ENCODE measurements around the gene NAV2. TPM values are rescaled to one million over a fixed set of nuclear protein-coding genes. Genes with fewer than 3 reads are reported as not detected.

NAV2 gene
- total and polyA plus RNA-seq, 2 experiments from 2014 or later: 26.0 to 45.0 TPM

DNA sequence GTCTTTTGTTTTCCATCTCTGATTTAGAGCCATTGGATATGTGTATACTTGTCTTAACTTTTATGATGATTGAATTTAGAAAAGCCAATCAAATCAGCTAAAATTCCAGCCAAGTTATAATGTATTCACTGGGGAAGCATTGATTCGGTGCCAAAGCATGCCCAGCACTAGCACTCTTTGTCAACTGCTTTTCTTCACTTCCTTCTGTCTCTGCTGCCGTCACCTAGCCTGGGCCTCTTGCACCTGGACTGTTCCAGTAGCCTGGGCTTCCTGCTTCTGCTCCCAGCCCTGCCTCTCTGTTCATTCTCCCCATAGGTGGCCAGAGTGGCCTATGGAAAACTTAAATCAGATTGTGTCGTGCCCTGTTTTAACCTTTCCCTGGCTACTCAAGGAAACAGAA is 80.7 kb downstream of the NAV2 start:
- H3K36me3 Mint-ChIP-seq (ENCODE audit: low read depth): peaks cover 23% of the 10 kb centered on the region
- no peaks in the 10 kb centered on the region for H3K9me3 Mint-ChIP-seq
- H3K79me2 ChIP-seq (replicated peaks; ENCODE audit: insufficient read depth): peaks cover 86% of the 10 kb centered on the region
- H3K4me1 ChIP-seq (ENCODE audit: insufficient read depth): peaks cover 61% of the 10 kb centered on the region
- peaks cover 81% of the 10 kb centered on the region for H3K4me1 Mint-ChIP-seq
- H3F3A ChIP-seq (replicated peaks; ENCODE audit: low read depth): no peaks in the 10 kb centered on the region
- H3K27ac Mint-ChIP-seq: no peak overlapping the region; the same call in 1 of the 2 replicates
- no peak overlapping the region for H3K4me2 ChIP-seq
- DNase-seq (ENCODE audit: low spot score) (no peak), ATAC-seq (no peak)
- peaks cover 10% of the 10 kb centered on the region for H3K27me3 Mint-ChIP-seq (ENCODE audit: insufficient read depth, low read depth, poor library complexity)
- 0 out of 2 replicates have a peak, but pooled peaks cover 5% of the 10 kb centered on the region for H3K9me2 ChIP-seq (ENCODE audit: insufficient read depth)
- no peak overlapping the region for H3K4me3 Mint-ChIP-seq
- no peaks in the 10 kb centered on the region; the same call in none of the 2 replicates for H4K20me1 ChIP-seq (replicated peaks; ENCODE audit: insufficient read depth)
- no peak overlapping the region for H3K27ac ChIP-seq (ENCODE audit: low read depth)
- no peaks in the 10 kb centered on the region for H3K36me3 ChIP-seq (ENCODE audit: insufficient read depth)
- H3K27me3 ChIP-seq (ENCODE audit: insufficient read depth): no peaks in the 10 kb centered on the region
- TF ChIP-seq ZNF462 (CRISPR knock-in tag; IDR thresholded peaks at IDR 0.05) (no peak), NANOG (IDR thresholded peaks at IDR 0.05; ENCODE audit: borderline replicate concordance) (no peak), POLR2AphosphoS5 (IDR thresholded peaks at IDR 0.05; ENCODE audit: low read depth) (no peak), CREB1 (CRISPR knock-in tag; IDR thresholded peaks at IDR 0.05; ENCODE audit: low read depth) (no peak), CTCF (conservative IDR thresholded peaks at IDR 0.05; ENCODE audit: low read depth in 2 of 2) (no peak), ZNF331 (CRISPR knock-in tag; IDR thresholded peaks at IDR 0.05; ENCODE audit: low read depth) (no peak), EZH2phosphoT487 (IDR thresholded peaks at IDR 0.05; ENCODE audit: unreplicated experiment) (no peak)
- TF ChIP-seq, protein P1, sequence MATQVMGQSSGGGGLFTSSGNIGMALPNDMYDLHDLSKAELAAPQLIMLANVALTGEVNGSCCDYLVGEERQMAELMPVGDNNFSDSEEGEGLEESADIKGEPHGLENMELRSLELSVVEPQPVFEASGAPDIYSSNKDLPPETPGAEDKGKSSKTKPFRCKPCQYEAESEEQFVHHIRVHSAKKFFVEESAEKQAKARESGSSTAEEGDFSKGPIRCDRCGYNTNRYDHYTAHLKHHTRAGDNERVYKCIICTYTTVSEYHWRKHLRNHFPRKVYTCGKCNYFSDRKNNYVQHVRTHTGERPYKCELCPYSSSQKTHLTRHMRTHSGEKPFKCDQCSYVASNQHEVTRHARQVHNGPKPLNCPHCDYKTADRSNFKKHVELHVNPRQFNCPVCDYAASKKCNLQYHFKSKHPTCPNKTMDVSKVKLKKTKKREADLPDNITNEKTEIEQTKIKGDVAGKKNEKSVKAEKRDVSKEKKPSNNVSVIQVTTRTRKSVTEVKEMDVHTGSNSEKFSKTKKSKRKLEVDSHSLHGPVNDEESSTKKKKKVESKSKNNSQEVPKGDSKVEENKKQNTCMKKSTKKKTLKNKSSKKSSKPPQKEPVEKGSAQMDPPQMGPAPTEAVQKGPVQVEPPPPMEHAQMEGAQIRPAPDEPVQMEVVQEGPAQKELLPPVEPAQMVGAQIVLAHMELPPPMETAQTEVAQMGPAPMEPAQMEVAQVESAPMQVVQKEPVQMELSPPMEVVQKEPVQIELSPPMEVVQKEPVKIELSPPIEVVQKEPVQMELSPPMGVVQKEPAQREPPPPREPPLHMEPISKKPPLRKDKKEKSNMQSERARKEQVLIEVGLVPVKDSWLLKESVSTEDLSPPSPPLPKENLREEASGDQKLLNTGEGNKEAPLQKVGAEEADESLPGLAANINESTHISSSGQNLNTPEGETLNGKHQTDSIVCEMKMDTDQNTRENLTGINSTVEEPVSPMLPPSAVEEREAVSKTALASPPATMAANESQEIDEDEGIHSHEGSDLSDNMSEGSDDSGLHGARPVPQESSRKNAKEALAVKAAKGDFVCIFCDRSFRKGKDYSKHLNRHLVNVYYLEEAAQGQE (IDR thresholded peaks at IDR 0.05; ENCODE audit: unreplicated experiment): no peak
- TF ChIP-seq, protein P2, sequence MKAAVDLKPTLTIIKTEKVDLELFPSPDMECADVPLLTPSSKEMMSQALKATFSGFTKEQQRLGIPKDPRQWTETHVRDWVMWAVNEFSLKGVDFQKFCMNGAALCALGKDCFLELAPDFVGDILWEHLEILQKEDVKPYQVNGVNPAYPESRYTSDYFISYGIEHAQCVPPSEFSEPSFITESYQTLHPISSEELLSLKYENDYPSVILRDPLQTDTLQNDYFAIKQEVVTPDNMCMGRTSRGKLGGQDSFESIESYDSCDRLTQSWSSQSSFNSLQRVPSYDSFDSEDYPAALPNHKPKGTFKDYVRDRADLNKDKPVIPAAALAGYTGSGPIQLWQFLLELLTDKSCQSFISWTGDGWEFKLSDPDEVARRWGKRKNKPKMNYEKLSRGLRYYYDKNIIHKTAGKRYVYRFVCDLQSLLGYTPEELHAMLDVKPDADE (IDR thresholded peaks at IDR 0.05): no peak
- no peak overlapping the region for H3K4me3 ChIP-seq
- no peak overlapping the region for H2AFZ ChIP-seq

Measured in GM23338 (cell line).